ENCODE results near the gene SGCE. TPM values are rescaled to one million over a fixed set of nuclear protein-coding genes. Genes with fewer than 3 reads are reported as not detected.

The SGCE gene
- total RNA-seq, 1 experiment from 2014 or later: 33.8 TPM

DNA sequence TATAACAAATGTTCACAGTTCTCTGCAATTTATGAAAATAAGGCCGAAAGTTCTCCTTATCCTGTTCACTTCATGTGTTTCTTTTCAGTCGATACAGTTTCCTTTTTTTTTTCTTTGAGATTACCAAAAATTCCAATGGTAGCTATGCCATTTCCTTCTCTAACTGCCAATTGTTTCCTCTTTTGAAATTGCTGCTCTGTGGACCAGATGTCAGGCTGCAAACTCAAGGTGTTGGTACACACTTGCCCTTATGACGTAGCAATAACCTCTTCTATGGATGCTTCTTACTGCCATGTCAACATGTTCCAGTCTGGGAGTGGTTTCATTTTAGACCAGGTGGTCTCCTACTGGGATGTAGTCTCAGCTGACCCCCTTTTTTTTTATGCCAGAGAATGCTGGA lies 93.4 kb downstream of the SGCE start:
- H3K9me3 Mint-ChIP-seq (ENCODE audit: low read depth, unreplicated experiment): no peaks in the 10 kb centered on the region
- no peak overlapping the region for H3K27ac Mint-ChIP-seq (ENCODE audit: unreplicated experiment)
- TF ChIP-seq, protein P1, sequence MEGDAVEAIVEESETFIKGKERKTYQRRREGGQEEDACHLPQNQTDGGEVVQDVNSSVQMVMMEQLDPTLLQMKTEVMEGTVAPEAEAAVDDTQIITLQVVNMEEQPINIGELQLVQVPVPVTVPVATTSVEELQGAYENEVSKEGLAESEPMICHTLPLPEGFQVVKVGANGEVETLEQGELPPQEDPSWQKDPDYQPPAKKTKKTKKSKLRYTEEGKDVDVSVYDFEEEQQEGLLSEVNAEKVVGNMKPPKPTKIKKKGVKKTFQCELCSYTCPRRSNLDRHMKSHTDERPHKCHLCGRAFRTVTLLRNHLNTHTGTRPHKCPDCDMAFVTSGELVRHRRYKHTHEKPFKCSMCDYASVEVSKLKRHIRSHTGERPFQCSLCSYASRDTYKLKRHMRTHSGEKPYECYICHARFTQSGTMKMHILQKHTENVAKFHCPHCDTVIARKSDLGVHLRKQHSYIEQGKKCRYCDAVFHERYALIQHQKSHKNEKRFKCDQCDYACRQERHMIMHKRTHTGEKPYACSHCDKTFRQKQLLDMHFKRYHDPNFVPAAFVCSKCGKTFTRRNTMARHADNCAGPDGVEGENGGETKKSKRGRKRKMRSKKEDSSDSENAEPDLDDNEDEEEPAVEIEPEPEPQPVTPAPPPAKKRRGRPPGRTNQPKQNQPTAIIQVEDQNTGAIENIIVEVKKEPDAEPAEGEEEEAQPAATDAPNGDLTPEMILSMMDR (IDR thresholded peaks at IDR 0.05; ENCODE audit: unreplicated experiment): no peak
- CTCF ChIA-PET: no interaction called here
- H3K4me1 Mint-ChIP-seq (ENCODE audit: low read depth, unreplicated experiment): peaks cover 23% of the 10 kb centered on the region
- intact Hi-C loops (cut with micrococcal nuclease; ENCODE audit: unreplicated experiment): no loop called here
- no peak for DNase-seq
- BruUV-seq (replicated peaks): no TSS peak
- H3K36me3 Mint-ChIP-seq (ENCODE audit: insufficient read depth, unreplicated experiment): no peaks in the 10 kb centered on the region
- no peak overlapping the region for H3K4me3 Mint-ChIP-seq (ENCODE audit: low read depth, unreplicated experiment)
- H3K27me3 Mint-ChIP-seq (ENCODE audit: unreplicated experiment): no peaks in the 10 kb centered on the region

DNA sequence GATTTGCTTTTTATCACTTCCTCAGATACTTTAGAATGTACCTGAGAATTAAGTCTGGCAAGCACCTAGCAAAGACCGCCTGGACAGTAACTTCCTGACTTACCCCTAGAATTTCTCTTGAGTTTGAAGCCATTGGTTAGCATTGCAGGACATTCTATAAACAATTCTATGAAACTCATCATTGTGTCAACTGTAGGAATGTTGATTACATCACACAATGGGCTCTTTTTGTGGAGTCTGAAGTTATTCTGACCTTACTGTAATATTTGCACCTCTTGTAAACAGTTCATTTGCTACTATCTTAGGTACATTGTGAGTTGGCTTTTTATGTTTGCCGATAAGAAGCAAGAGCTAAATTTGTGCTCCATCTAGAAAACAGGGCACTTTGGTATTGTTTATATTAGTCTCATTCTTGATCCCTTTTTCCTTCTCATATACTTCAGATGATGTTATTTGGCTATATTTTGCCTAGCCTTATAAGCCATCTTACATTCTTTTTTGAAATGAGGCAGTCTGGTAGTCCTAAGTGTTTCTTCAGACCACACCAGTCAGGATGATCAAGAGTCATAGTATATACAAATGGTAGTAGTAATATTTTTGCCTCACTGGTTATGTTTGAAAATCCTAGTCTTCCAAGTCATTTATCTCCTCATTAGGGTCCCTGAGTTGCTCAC lies 94.0 kb downstream of the SGCE start:
- intact Hi-C loops (cut with micrococcal nuclease; ENCODE audit: unreplicated experiment): no loop called here
- Mint-ChIP-seq H3K27ac (ENCODE audit: unreplicated experiment) (no peak overlapping the region), H3K9me3 (ENCODE audit: low read depth, unreplicated experiment) (no peaks in the 10 kb centered on the region), H3K36me3 (ENCODE audit: insufficient read depth, unreplicated experiment) (no peaks in the 10 kb centered on the region), H3K4me1 (ENCODE audit: low read depth, unreplicated experiment) (peaks cover 23% of the 10 kb centered on the region), H3K27me3 (ENCODE audit: unreplicated experiment) (no peaks in the 10 kb centered on the region), H3K4me3 (ENCODE audit: low read depth, unreplicated experiment) (no peak overlapping the region)
- no peak for DNase-seq
- no TSS peak for BruUV-seq (replicated peaks)
- TF ChIP-seq, protein P1 (IDR thresholded peaks at IDR 0.05; ENCODE audit: unreplicated experiment): no peak
- CTCF ChIA-PET: no interaction called here

DNA sequence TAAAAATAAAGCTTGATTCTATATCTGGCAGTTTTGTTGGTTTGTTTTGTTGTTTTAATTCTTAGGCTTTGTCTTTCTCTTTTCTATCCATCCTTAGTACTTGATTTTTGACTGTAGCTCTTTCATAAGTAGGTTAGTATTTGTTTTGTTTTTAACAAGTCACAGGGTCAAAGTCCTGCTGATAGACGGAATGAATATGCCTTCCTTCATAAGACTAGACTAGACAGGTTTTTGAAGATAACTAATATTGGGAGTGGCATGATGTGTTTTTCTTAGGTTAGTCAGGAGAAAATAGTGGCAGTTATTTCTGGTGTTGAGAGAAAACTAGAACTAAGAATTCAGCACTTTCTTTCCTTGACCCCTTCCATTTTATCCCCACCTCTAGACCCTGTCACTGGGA lies 96.0 kb downstream of the SGCE start:
- Mint-ChIP-seq H3K27me3 (ENCODE audit: unreplicated experiment) (no peaks in the 10 kb centered on the region), H3K4me3 (ENCODE audit: low read depth, unreplicated experiment) (no peak overlapping the region)
- CTCF ChIA-PET: no interaction called here

DNA sequence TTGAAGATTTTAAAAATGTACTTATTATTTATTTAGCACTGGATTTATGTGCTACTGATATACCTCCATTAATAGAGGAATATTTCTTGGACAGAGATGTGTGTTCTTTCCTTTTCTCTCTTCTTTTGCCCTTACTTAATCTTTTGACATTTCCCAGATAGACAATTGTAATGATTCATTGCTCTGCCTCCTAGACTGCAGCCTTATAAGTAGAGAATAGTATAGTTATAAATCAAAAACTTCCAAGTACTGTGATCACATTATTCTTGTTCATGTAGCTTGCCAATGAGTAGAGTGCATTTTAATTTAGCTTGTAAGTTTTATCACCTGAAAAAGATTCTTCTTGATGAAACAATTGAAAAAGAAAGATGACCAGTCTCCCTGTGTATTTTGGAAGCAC lies 98.7 kb downstream of the SGCE start:
- no peak overlapping the region for H3K27ac Mint-ChIP-seq (ENCODE audit: unreplicated experiment)
- TF ChIP-seq, protein P1 (IDR thresholded peaks at IDR 0.05; ENCODE audit: unreplicated experiment): no peak
- no peaks in the 10 kb centered on the region for H3K27me3 Mint-ChIP-seq (ENCODE audit: unreplicated experiment)
- CTCF ChIA-PET: no interaction called here
- no peaks in the 10 kb centered on the region for H3K9me3 Mint-ChIP-seq (ENCODE audit: low read depth, unreplicated experiment)
- intact Hi-C loops (cut with micrococcal nuclease; ENCODE audit: unreplicated experiment): no loop called here
- H3K4me3 Mint-ChIP-seq (ENCODE audit: low read depth, unreplicated experiment): no peak overlapping the region
- no TSS peak for BruUV-seq (replicated peaks)
- no peak for DNase-seq
- peaks cover 16% of the 10 kb centered on the region for H3K4me1 Mint-ChIP-seq (ENCODE audit: low read depth, unreplicated experiment)
- H3K36me3 Mint-ChIP-seq (ENCODE audit: insufficient read depth, unreplicated experiment): no peaks in the 10 kb centered on the region

More for the DNA sequence above, 96.0 kb downstream of the SGCE start:
- H3K27ac Mint-ChIP-seq (ENCODE audit: unreplicated experiment): peak overlapping the region; percentile 38
- no peak for DNase-seq
- H3K36me3 Mint-ChIP-seq (ENCODE audit: insufficient read depth, unreplicated experiment): no peaks in the 10 kb centered on the region
- peaks cover 23% of the 10 kb centered on the region for H3K4me1 Mint-ChIP-seq (ENCODE audit: low read depth, unreplicated experiment)
- BruUV-seq (replicated peaks): no TSS peak
- TF ChIP-seq, protein P1 (IDR thresholded peaks at IDR 0.05; ENCODE audit: unreplicated experiment): no peak
- intact Hi-C loops (cut with micrococcal nuclease; ENCODE audit: unreplicated experiment): no loop called here
- H3K9me3 Mint-ChIP-seq (ENCODE audit: low read depth, unreplicated experiment): no peaks in the 10 kb centered on the region
